IMR-90 (cell line): ENCODE data around the gene COG4.

Experiments used
- BHLHE40 ChIP-seq: fragments of 150-350 bp; IDR thresholded peaks from 2 replicates; pipeline ENCODE4 v1.6.1; 2016; ENCODE audit warnings: mild to moderate bottlenecking, low read depth, low read length
- CHD1 ChIP-seq: IDR thresholded peaks from 2 replicates; pipeline ENCODE4 v1.6.1; 2012; ENCODE audit warnings: low read depth, low read length, improper control_type of control experiment
- CTCF ChIP-seq: conservative IDR thresholded peaks from 2 replicates; pipeline ENCODE4 v1.5.1; 2012; ENCODE audit warnings: mild to moderate bottlenecking, low read depth, low read length, improper control_type of control experiment
- FOS ChIP-seq: fragments of 150-350 bp; IDR thresholded peaks from 2 replicates; pipeline ENCODE4 v1.6.1; 2016; ENCODE audit warnings: low read depth, low read length
- MAFK ChIP-seq: IDR thresholded peaks from 2 replicates; pipeline ENCODE4 v1.6.1; 2012; ENCODE audit warnings: low read depth, low read length, improper control_type of control experiment
- POLR2A ChIP-seq: IDR thresholded peaks from 2 replicates; pipeline ENCODE4 v1.6.1; 2012; ENCODE audit warnings: mild to moderate bottlenecking, low read depth, low read length
- RAD21 ChIP-seq: IDR thresholded peaks from 2 replicates; pipeline ENCODE4 v1.6.1; 2012; ENCODE audit warnings: low read length, improper control_type of control experiment
- SMC3 ChIP-seq: fragments of 150-350 bp; IDR thresholded peaks from 2 replicates; pipeline ENCODE4 v1.6.1; 2016; ENCODE audit warnings: low read depth, mild to moderate bottlenecking, antibody characterized with exemption, low read length, moderate library complexity

DNA sequence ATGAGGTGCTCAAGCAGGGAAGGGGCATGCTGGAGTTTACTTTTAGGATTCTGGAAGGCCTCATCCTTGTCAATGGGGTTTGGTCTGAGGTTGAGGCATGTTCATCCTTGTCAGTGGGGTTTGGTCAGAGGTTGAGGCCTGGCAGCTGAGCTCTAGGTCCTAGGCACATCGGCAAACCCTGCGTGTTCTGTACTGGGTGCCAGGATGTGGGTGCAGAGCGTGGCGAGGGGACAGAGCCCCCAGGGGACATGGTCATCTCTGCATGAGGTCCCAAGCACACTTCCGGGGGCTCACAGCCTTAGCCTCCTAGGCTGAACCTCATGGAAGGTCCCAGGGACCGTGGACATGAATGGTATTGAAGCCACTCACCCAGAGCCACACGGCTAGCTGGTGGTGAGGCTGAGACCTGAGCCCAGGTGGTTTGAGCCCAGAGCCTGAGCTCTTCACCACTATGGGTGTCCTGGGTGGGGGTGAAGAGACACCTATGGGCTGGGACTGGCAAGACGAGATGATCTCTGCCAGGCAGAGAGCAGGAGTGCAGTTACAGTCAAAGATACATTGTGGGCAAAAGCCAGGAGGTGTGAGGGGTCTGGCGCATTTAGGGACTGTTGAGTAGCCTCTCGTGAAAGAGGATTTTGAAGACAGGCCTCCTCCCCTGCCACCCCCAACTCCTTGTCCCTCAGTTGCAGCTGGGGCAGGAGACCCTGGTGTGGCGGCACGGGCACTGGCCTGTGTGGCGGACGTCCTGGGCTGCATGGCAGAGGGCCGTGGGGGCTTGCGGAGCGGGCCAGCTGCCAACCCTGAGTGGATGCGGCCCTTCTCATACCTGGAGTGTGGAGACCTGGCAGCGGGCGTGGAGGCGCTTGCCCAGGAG, 49.7 kb downstream of the COG4 start:
- TF ChIP-seq CTCF (no peak), POLR2A (no peak), RAD21 (no peak), MAFK (no peak), SMC3 (no peak), FOS (no peak), BHLHE40 (no peak), CHD1 (no peak)
